A549 (cell line): ENCODE measurements around the gene HOXD12. TPM values are rescaled to one million over a fixed set of nuclear protein-coding genes. Genes with fewer than 3 reads are reported as not detected.

Experiments
- ATAC-seq, 2 experiments: fragments of 200-7000 bp in 1 of 2; fragments of >200 bp in 1 of 2; cut with Nextera tagmentation in 1 of 2; cut with Tn5 transposase in 1 of 2; 3 replicates each; pipeline versions ENCODE4 v1.8.0 to v1.9.1; 2018 to 2020; ENCODE audit warnings: mild to moderate bottlenecking in 1 of 2, moderate library complexity in 1 of 2
- CTCF ChIA-PET: fragments of 300-600 bp; sonication (Branson Sonifier 250); formaldehyde crosslinking; extraction: SDS; loops from one replicate; lab custom pipeline; 2021; ENCODE audit warnings: antibody characterized with exemption, inconsistent platforms; lab: Yijun Ruan, JAX
- POLR2A ChIA-PET: fragments of 350-600 bp; formaldehyde crosslinking; extraction: SDS; loops from one replicate; lab custom pipeline; 2021; ENCODE audit warnings: antibody characterized with exemption, inconsistent platforms; lab: Yijun Ruan, JAX
- DNase-seq, 2 experiments: peaks; one replicate each; pipeline versions ENCODE4 v3.0.0 to v3.0.0-alpha.2; 2011 to 2016; ENCODE audit warnings: low read depth in 1 of 2, low spot score in 1 of 2
- FAIRE-seq: peaks from 2 replicates; lab custom pipeline; 2011; peaks lifted over from hg19 to GRCh38; lab: Jason Lieb, UNC
- H3K27ac ChIP-seq, 2 experiments: fragments of >200 bp; sonication (Bioruptor Twin); formaldehyde crosslinking; 3 replicates each; pipeline ENCODE4 v1.5.1; 2016 to 2017
- H3K4me1 ChIP-seq: fragments of >200 bp; sonication (Bioruptor Twin); formaldehyde crosslinking; 3 replicates; pipeline ENCODE4 v1.6.1; 2016
- H3K4me2 ChIP-seq: fragments of >200 bp; sonication (Bioruptor Twin); formaldehyde crosslinking; 3 replicates; pipeline ENCODE4 v1.6.1; 2016
- H3K4me3 ChIP-seq: fragments of >200 bp; sonication (Bioruptor Twin); formaldehyde crosslinking; 3 replicates; pipeline ENCODE4 v1.5.1; 2016
- H3K9me3 ChIP-seq: fragments of >200 bp; sonication (Bioruptor Twin); formaldehyde crosslinking; 3 replicates; pipeline ENCODE4 v1.6.1; 2016
- CBX2 ChIP-seq: fragments of 200-600 bp; sonication (generic); IDR thresholded peaks from 2 replicates; pipeline ENCODE4 v1.6.1; 2016; ENCODE audit warnings: low read depth, mild to moderate bottlenecking, borderline replicate concordance
- CBX8 ChIP-seq: fragments of 200-600 bp; sonication (generic); IDR thresholded peaks from 2 replicates; pipeline ENCODE4 v1.6.1; 2016
- CEBPB ChIP-seq, 2 experiments: fragments of >200 bp in 1 of 2; sonication (Bioruptor Twin) in 1 of 2; formaldehyde crosslinking in 1 of 2; IDR thresholded peaks; 2 replicates each; pipeline ENCODE4 v1.6.1; 2012 to 2016
- CHD2 ChIP-seq: fragments of 150-350 bp; IDR thresholded peaks from 2 replicates; pipeline ENCODE4 v1.6.1; 2014; ENCODE audit warnings: low read length; ENCODE audit not compliant: partially characterized antibody
- CHD4 ChIP-seq: fragments of 200-600 bp; sonication (generic); IDR thresholded peaks from 2 replicates; pipeline ENCODE4 v1.6.1; 2016; ENCODE audit warnings: antibody characterized with exemption, mild to moderate bottlenecking, borderline replicate concordance
- EHMT2 ChIP-seq: fragments of 200-600 bp; sonication (generic); IDR thresholded peaks from 2 replicates; pipeline ENCODE4 v1.6.1; 2016; ENCODE audit warnings: antibody characterized with exemption, low read depth, mild to moderate bottlenecking, moderate library complexity
- EP300 ChIP-seq, 2 experiments: fragments of >200 bp; sonication (Bioruptor Twin); formaldehyde crosslinking; IDR thresholded peaks; 2 replicates in 1 of 2; 3 replicates in 1 of 2; pipeline ENCODE4 v1.6.1; 2016 to 2017
- FOSB ChIP-seq: fragments of 250-450 bp; sonication (Bioruptor Pico); IDR thresholded peaks from 2 replicates; pipeline ENCODE4 v1.5.0; 2020; ENCODE audit warnings: mild to moderate bottlenecking, moderate library complexity
- FOSL2 ChIP-seq, 2 experiments: fragments of 450-650 bp in 1 of 2; fragments of >200 bp in 1 of 2; sonication (Bioruptor Twin) in 1 of 2; formaldehyde crosslinking; IDR thresholded peaks; 2 replicates each; pipeline versions ENCODE4 v1.5.0 to v1.6.1; 2016 to 2020; ENCODE audit warnings: mild to moderate bottlenecking in 1 of 2, moderate library complexity in 1 of 2
- HDAC2 ChIP-seq: fragments of 200-600 bp; sonication (generic); IDR thresholded peaks from 2 replicates; pipeline ENCODE4 v1.6.1; 2016
- JUNB ChIP-seq: fragments of >200 bp; sonication (Bioruptor Twin); formaldehyde crosslinking; IDR thresholded peaks from 2 replicates; pipeline ENCODE4 v1.6.1; 2016
- KDM1A ChIP-seq: fragments of 200-600 bp; sonication (generic); IDR thresholded peaks from 2 replicates; pipeline ENCODE4 v1.6.1; 2016; ENCODE audit warnings: low read depth, mild to moderate bottlenecking
- KDM5A ChIP-seq: fragments of 200-600 bp; sonication (generic); IDR thresholded peaks from 2 replicates; pipeline ENCODE4 v1.6.1; 2016; ENCODE audit warnings: antibody characterized with exemption, mild to moderate bottlenecking
- NR3C1 ChIP-seq: fragments of >200 bp; sonication (Bioruptor Twin); formaldehyde crosslinking; IDR thresholded peaks from 3 replicates; pipeline ENCODE4 v1.6.1; 2017
- POLR2A ChIP-seq: IDR thresholded peaks from 2 replicates; pipeline ENCODE4 v1.6.1; 2012; ENCODE audit warnings: mild to moderate bottlenecking, low read length
- RCOR1 ChIP-seq: fragments of 150-350 bp; IDR thresholded peaks from 2 replicates; pipeline ENCODE4 v1.6.1; 2014; ENCODE audit warnings: antibody characterized with exemption, low read length, low read depth
- REST ChIP-seq: fragments of 200-600 bp; sonication (generic); IDR thresholded peaks from 2 replicates; pipeline ENCODE4 v1.6.1; 2016; ENCODE audit warnings: antibody characterized with exemption, mild to moderate bottlenecking, moderate library complexity
- RNF2 ChIP-seq: fragments of 200-600 bp; sonication (generic); IDR thresholded peaks from 2 replicates; pipeline ENCODE4 v1.6.1; 2016; ENCODE audit warnings: low read depth, mild to moderate bottlenecking, antibody characterized with exemption, moderate library complexity, borderline replicate concordance
- SMC3 ChIP-seq: fragments of >200 bp; sonication (Bioruptor Twin); formaldehyde crosslinking; IDR thresholded peaks from 3 replicates; pipeline ENCODE4 v1.6.1; 2018; ENCODE audit warnings: inconsistent platforms
- TFCP2L1 ChIP-seq: fragments of 250-450 bp; sonication (Bioruptor Pico); IDR thresholded peaks from 2 replicates; pipeline ENCODE4 v1.5.0; 2021; ENCODE audit warnings: mild to moderate bottlenecking
- TP53 ChIP-seq: fragments of 250-450 bp; sonication (Bioruptor Pico); IDR thresholded peaks from 2 replicates; pipeline ENCODE4 v1.5.0; 2021; ENCODE audit warnings: mild to moderate bottlenecking, moderate library complexity
- ZNF302 ChIP-seq: fragments of 250-450 bp; sonication (Bioruptor Pico); IDR thresholded peaks from 2 replicates; pipeline ENCODE4 v1.9.0; 2021; ENCODE audit warnings: inconsistent platforms, mild to moderate bottlenecking, moderate library complexity
- ZSCAN20 ChIP-seq: fragments of 250-450 bp; sonication (Bioruptor Pico); IDR thresholded peaks from 2 replicates; pipeline ENCODE4 v1.8.0; 2022; ENCODE audit warnings: mild to moderate bottlenecking, moderate library complexity
- WGBS: methylation state at CpG from one replicate; pipeline ENCODE4 v1.1.6; 2017; ENCODE audit errors: missing lambda C conversion rate; 5-methylcytosine and 5-hydroxymethylcytosine counted together
- polyA plus RNA-seq, 4 experiments: library from polyadenylated mRNA; depleted of rRNA in 3 of 4; stranded (reverse); fragments of >200 nt; fragmentation: RNase III in 1 of 4; extraction: RNeasy Plus Mini Kit Qiagen cat#74134 plus additional on column Dnase treatment in 1 of 4; gene quantifications; 2 replicates in 3 of 4; 3 replicates in 1 of 4; pipeline ENCODE4 v1.2.3, GENCODE V29; 2011 to 2017
- TF ChIP-seq, protein P1 (sequence below): fragments of 450-650 bp; IDR thresholded peaks from 2 replicates; pipeline ENCODE4 v1.6.1; 2014; ENCODE audit warnings: antibody characterized with exemption
- TF ChIP-seq, protein P2 (sequence below): IDR thresholded peaks from 2 replicates; pipeline ENCODE4 v1.6.1; 2012; ENCODE audit warnings: low read depth, borderline replicate concordance

The HOXD12 gene
- polyA plus RNA-seq, 2 of the 4 experiments (the other 2 are of a cell fraction): not detected

DNA sequence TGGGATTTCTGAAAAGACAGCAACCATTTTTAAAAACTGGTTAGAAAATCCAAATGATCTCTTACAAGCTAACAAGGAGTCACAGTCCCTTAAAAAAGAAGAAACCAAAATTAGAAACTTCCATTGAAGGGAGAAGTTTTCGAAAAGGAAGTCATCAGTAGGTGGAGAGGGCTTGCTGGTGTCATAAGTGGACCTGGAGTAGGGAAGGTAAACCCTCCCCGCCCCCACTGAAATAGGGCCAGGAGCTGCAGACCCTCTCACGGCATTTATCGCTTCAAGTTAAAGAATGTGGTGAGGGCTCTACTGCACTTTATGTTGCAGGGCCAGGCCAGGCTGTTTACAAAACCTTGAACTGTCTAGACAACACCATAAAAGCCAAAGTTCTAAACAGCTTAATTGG, 10.4 kb downstream of the HOXD12 start:
- no peak for ATAC-seq
- DNase-seq: no peak
- H3K4me3 ChIP-seq: no peak overlapping the region
- FAIRE-seq: no peak
- no peaks in the 10 kb centered on the region for H3K9me3 ChIP-seq
- 89% methylated on average over 4 of the region's 4 CpGs for WGBS
- no peak overlapping the region for H3K27ac ChIP-seq
- ChIA-PET CTCF (interaction anchor here (0.8 to 3.7 kb wide), 14 partner anchors 10 to 1039 kb away, joined by 3 to 36 read pairs (median 5); partner anchors contain the start of gene HOXD9), POLR2A (no interaction called here)
- H3K4me1 ChIP-seq: peaks cover 20% of the 10 kb centered on the region
- no peak overlapping the region for H3K4me2 ChIP-seq
- TF ChIP-seq CBX8 (no peak), KDM1A (no peak), RCOR1 (no peak), REST (no peak), CHD2 (no peak), NR3C1 (no peak), KDM5A (no peak), CBX2 (no peak), SMC3 (no peak), FOSL2 (IDR thresholded peaks at IDR 0.05) (no peak), FOSL2 (CRISPR knock-in tag; IDR thresholded peaks at IDR 0.05) (no peak), JUNB (no peak), CHD4 (no peak), EHMT2 (no peak), TP53 (CRISPR knock-in tag) (no peak), ZNF302 (CRISPR knock-in tag) (no peak), RNF2 (no peak), ZSCAN20 (CRISPR knock-in tag) (no peak)
- TF ChIP-seq, protein P1, sequence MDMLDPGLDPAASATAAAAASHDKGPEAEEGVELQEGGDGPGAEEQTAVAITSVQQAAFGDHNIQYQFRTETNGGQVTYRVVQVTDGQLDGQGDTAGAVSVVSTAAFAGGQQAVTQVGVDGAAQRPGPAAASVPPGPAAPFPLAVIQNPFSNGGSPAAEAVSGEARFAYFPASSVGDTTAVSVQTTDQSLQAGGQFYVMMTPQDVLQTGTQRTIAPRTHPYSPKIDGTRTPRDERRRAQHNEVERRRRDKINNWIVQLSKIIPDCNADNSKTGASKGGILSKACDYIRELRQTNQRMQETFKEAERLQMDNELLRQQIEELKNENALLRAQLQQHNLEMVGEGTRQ: no peak
- TF ChIP-seq, protein P2, sequence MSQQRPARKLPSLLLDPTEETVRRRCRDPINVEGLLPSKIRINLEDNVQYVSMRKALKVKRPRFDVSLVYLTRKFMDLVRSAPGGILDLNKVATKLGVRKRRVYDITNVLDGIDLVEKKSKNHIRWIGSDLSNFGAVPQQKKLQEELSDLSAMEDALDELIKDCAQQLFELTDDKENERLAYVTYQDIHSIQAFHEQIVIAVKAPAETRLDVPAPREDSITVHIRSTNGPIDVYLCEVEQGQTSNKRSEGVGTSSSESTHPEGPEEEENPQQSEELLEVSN: no peak

GRCh38 chr2:176110415-176111308, 11.1 kb downstream of the HOXD12 start:
- Histone ChIP-seq H3K4me2 (peak overlapping the region; percentile 58; the same call in 2 of the 3 replicates), H3K4me3 (no peak overlapping the region), H3K4me1 (peaks cover 13% of the 10 kb centered on the region), H3K27ac (no peak overlapping the region), H3K9me3 (no peaks in the 10 kb centered on the region)
- no peak for DNase-seq
- CTCF ChIA-PET: interaction anchor here (0.7 to 3.7 kb wide), 29 partner anchors 9 to 1642 kb away, joined by 3 to 36 read pairs (median 4); partner anchors contain the start of gene HOXD9
- TF ChIP-seq KDM5A: no peak
- no peak for TF ChIP-seq CHD2
- no peak for TF ChIP-seq POLR2A
- TF ChIP-seq TFCP2L1 (CRISPR knock-in tag): no peak
- TF ChIP-seq, protein P2: no peak
- TF ChIP-seq KDM1A: no peak
- TF ChIP-seq FOSB (CRISPR knock-in tag): no peak
- TF ChIP-seq CHD4: no peak
- TF ChIP-seq EP300 (IDR thresholded peaks at IDR 0.05): no peak
- TF ChIP-seq CEBPB (IDR thresholded peaks at IDR 0.05): no peak
- TF ChIP-seq HDAC2: no peak
- TF ChIP-seq RCOR1: no peak
- POLR2A ChIA-PET: no interaction called here
- ATAC-seq: no peak
- FAIRE-seq: no peak
- WGBS: 53% methylated on average over 7 of the region's 7 CpGs
